BJ (cell line): Measurements from ENCODE around the gene CPS1. TPM values are rescaled to one million over a fixed set of nuclear protein-coding genes. Genes with fewer than 3 reads are reported as not detected.

Experiments
- CTCF ChIA-PET: fragments of 350-600 bp; formaldehyde crosslinking; extraction: SDS; loops from one replicate; lab custom pipeline; 2021; ENCODE audit warnings: antibody characterized with exemption, inconsistent platforms; lab: Yijun Ruan, JAX
- POLR2A ChIA-PET: fragments of 300-600 bp; sonication (Branson Sonifier 250); formaldehyde crosslinking; extraction: SDS; loops from one replicate; lab custom pipeline; 2021; ENCODE audit warnings: antibody characterized with exemption; lab: Charles Lee
- DNase-seq: peaks from one replicate; pipeline ENCODE4 v3.0.0-alpha.2; 2011; ENCODE audit warnings: low read depth
- H3K27me3 ChIP-seq: 2 replicates; pipeline ENCODE4 v1.6.0; 2011; ENCODE audit warnings: low read length; ENCODE audit not compliant: control insufficient read depth, insufficient read depth
- H3K36me3 ChIP-seq: 2 replicates; pipeline ENCODE4 v1.5.1; 2011; ENCODE audit warnings: low read length; ENCODE audit not compliant: control insufficient read depth, insufficient read depth
- H3K4me3 ChIP-seq: 2 replicates; pipeline ENCODE4 v1.5.1; 2011; ENCODE audit warnings: low read depth, mild to moderate bottlenecking, control low read depth, low read length
- CTCF ChIP-seq: IDR thresholded peaks from 2 replicates; pipeline ENCODE4 v1.5.1; 2011; ENCODE audit warnings: low read depth, mild to moderate bottlenecking, control low read depth, inconsistent platforms, low read length, moderate library complexity; ENCODE audit not compliant: insufficient read depth
- polyA plus RNA-seq: library from polyadenylated mRNA; depleted of rRNA; stranded (reverse); fragments of >200 nt; gene quantifications from 2 replicates; pipeline ENCODE4 v1.2.3, GENCODE V29; 2011

The CPS1 gene
- polyA plus RNA-seq, 1 experiment, result 10.9 TPM

- ChIA-PET POLR2A (interaction anchor here (0.5 kb wide), 1 partner anchor 150 kb away, joined by 4 read pairs; no protein-coding TSS in a partner anchor), CTCF (interaction anchor here (1.2 kb wide), 1 partner anchor 20 kb away, joined by 3 read pairs; no protein-coding TSS in a partner anchor)
- no peaks in the 10 kb centered on the region for H3K36me3 ChIP-seq
- TF ChIP-seq CTCF, result no peak
- no peaks in the 10 kb centered on the region for H3K27me3 ChIP-seq
- no peak for DNase-seq
- no peak overlapping the region for H3K4me3 ChIP-seq
These were observed 32.6 kb upstream of the CPS1 start for GRCh38 chr2:210523650-210524289.

- H3K27me3 ChIP-seq, result no peaks in the 10 kb centered on the region
- H3K4me3 ChIP-seq, result no peak overlapping the region
- DNase-seq, result no peak
- ChIA-PET CTCF (interaction anchor here (1.2 kb wide), 1 partner anchor 21 kb away, joined by 3 read pairs; no protein-coding TSS in a partner anchor), POLR2A (no interaction called here)
- TF ChIP-seq CTCF, result no peak
- H3K36me3 ChIP-seq, result no peaks in the 10 kb centered on the region
These were observed 31.9 kb upstream of the CPS1 start for GRCh38 chr2:210524533-210524932.

GRCh38 chr2:210527286-210527685 lies 29.1 kb upstream of the CPS1 start:
- CTCF ChIA-PET, result interaction anchor here (2.9 kb wide), 1 partner anchor 24 kb away, joined by 13 read pairs; no protein-coding TSS in a partner anchor

GRCh38 chr2:210528716-210529115 lies 27.7 kb upstream of the CPS1 start:
- Histone ChIP-seq H3K36me3 (no peaks in the 10 kb centered on the region), H3K27me3 (no peaks in the 10 kb centered on the region), H3K4me3 (no peak overlapping the region)
- CTCF ChIA-PET, result interaction anchor here (2.9 kb wide), 1 partner anchor 25 kb away, joined by 13 read pairs; no protein-coding TSS in a partner anchor
- no peak for DNase-seq
- TF ChIP-seq CTCF, result no peak
- POLR2A ChIA-PET, result no interaction called here

More at GRCh38 chr2:210527286-210527685, 29.1 kb upstream of the CPS1 start:
- Histone ChIP-seq H3K4me3 (no peak overlapping the region), H3K36me3 (no peaks in the 10 kb centered on the region), H3K27me3 (no peaks in the 10 kb centered on the region)
- DNase-seq, result no peak
- TF ChIP-seq CTCF, result no peak
- POLR2A ChIA-PET, result no interaction called here

- no peak for TF ChIP-seq CTCF
- Histone ChIP-seq H3K27me3 (no peaks in the 10 kb centered on the region), H3K4me3 (no peak overlapping the region), H3K36me3 (no peaks in the 10 kb centered on the region)
- ChIA-PET POLR2A (no interaction called here), CTCF (interaction anchor here (0.6 to 1.2 kb wide), 3 partner anchors 28 to 598 kb away, joined by 3 read pairs; no protein-coding TSS in a partner anchor)
- no peak for DNase-seq
These were observed 25.3 kb upstream of the CPS1 start for GRCh38 chr2:210531050-210531449.
